ENCODE measurements around the gene NFYC. TPM values are rescaled to one million over a fixed set of nuclear protein-coding genes. Genes with fewer than 3 reads are reported as not detected.

NFYC gene
- total and polyA plus RNA-seq, 4 experiments from 2014 or later: 47.7 to 73.6 (median 68.8) TPM

- H3K27ac ChIP-seq (ENCODE audit: low read depth, low read length): no peak overlapping the region
- no peak for DNase-seq
- H3K36me3 Mint-ChIP-seq: peaks cover 0 to 6% of the 10 kb centered on the region in 2 donors
- ChIA-PET POLR2A (ENCODE audit: partially characterized antibody) (no interaction called here), CTCF (ENCODE audit: partially characterized antibody) (interaction anchor here (1.1 kb wide), 1 partner anchor 12 kb away, joined by 3 read pairs; no protein-coding TSS in a partner anchor)
- H3K4me1 ChIP-seq (ENCODE audit: insufficient read depth, low read length): no peaks in the 10 kb centered on the region
- peaks cover 5% of the 10 kb centered on the region for H3K27me3 ChIP-seq (ENCODE audit: insufficient read depth, low read length)
- H3K36me3 ChIP-seq (ENCODE audit: insufficient read depth, low read length): no peaks in the 10 kb centered on the region
- H3K4me3 ChIP-seq (ENCODE audit: low read length in 2 of 2): no peak overlapping the region
- intact Hi-C loops (cut with micrococcal nuclease): no loop called here
- peaks cover 0 to 3% of the 10 kb centered on the region in 2 donors for H3K27me3 Mint-ChIP-seq
- H3K9me3 ChIP-seq (ENCODE audit: control insufficient read depth in 1 of 2, low read length in 2 of 2): no peaks in the 10 kb centered on the region
- H3K4me1 Mint-ChIP-seq: peaks cover 4 to 10% (median 5%) of the 10 kb centered on the region in 4 donors
- H3K9me3 Mint-ChIP-seq: no peaks in the 10 kb centered on the region
- no peak overlapping the region for H3K4me3 Mint-ChIP-seq
- no peak overlapping the region for H3K27ac Mint-ChIP-seq
These were observed 41.4 kb upstream of the NFYC start for GRCh38 chr1:40650075-40650474.

- H3K36me3 ChIP-seq (ENCODE audit: insufficient read depth, low read length): no peaks in the 10 kb centered on the region
- Mint-ChIP-seq H3K9me3 (no peaks in the 10 kb centered on the region), H3K4me3 (no peak overlapping the region), H3K27ac (no peak overlapping the region), H3K4me1 (peaks cover 4 to 10% (median 5%) of the 10 kb centered on the region in 4 donors), H3K27me3 (peaks cover 0 to 3% of the 10 kb centered on the region in 2 donors), H3K36me3 (peaks cover 0 to 4% of the 10 kb centered on the region in 2 donors)
- no peak overlapping the region for H3K4me3 ChIP-seq (ENCODE audit: low read length in 2 of 2)
- no peaks in the 10 kb centered on the region for H3K4me1 ChIP-seq (ENCODE audit: insufficient read depth, low read length)
- no peak overlapping the region for H3K27ac ChIP-seq (ENCODE audit: low read depth, low read length)
- H3K27me3 ChIP-seq (ENCODE audit: insufficient read depth, low read length): peaks cover 5% of the 10 kb centered on the region
- intact Hi-C loops (cut with micrococcal nuclease): no loop called here
- CTCF ChIA-PET (ENCODE audit: partially characterized antibody): no interaction called here
- no peak for DNase-seq
- POLR2A ChIA-PET (ENCODE audit: partially characterized antibody): no interaction called here
- no peaks in the 10 kb centered on the region for H3K9me3 ChIP-seq (ENCODE audit: control insufficient read depth in 1 of 2, low read length in 2 of 2)
These were observed 40.2 kb upstream of the NFYC start for GRCh38 chr1:40651138-40651857.

- POLR2A ChIA-PET (ENCODE audit: partially characterized antibody): no interaction called here
- Mint-ChIP-seq H3K27ac (no peak overlapping the region), H3K27me3 (peaks cover 0 to 3% of the 10 kb centered on the region in 2 donors), H3K4me1 (peaks cover 4 to 10% (median 5%) of the 10 kb centered on the region in 4 donors), H3K36me3 (peaks cover 0 to 4% of the 10 kb centered on the region in 2 donors), H3K4me3 (no peak overlapping the region), H3K9me3 (no peaks in the 10 kb centered on the region)
- intact Hi-C loops (cut with micrococcal nuclease): no loop called here
- DNase-seq: no peak
- Histone ChIP-seq H3K9me3 (ENCODE audit: control insufficient read depth in 1 of 2, low read length in 2 of 2) (no peaks in the 10 kb centered on the region), H3K27ac (ENCODE audit: low read depth, low read length) (no peak overlapping the region), H3K36me3 (ENCODE audit: insufficient read depth, low read length) (no peaks in the 10 kb centered on the region), H3K27me3 (ENCODE audit: insufficient read depth, low read length) (peaks cover 5% of the 10 kb centered on the region), H3K4me1 (ENCODE audit: insufficient read depth, low read length) (no peaks in the 10 kb centered on the region), H3K4me3 (ENCODE audit: low read length in 2 of 2) (no peak overlapping the region)
- CTCF ChIA-PET (ENCODE audit: partially characterized antibody): interaction anchor here (1.7 kb wide), 1 partner anchor 16 kb away, joined by 4 read pairs; no protein-coding TSS in a partner anchor
These were observed 39.0 kb upstream of the NFYC start for GRCh38 chr1:40652468-40652867.

GRCh38 chr1:40652979-40653378, 38.5 kb upstream of the NFYC start:
- peaks cover 4 to 10% (median 5%) of the 10 kb centered on the region in 4 donors for H3K4me1 Mint-ChIP-seq
- Histone ChIP-seq H3K27me3 (ENCODE audit: insufficient read depth, low read length) (peaks cover 5% of the 10 kb centered on the region), H3K27ac (ENCODE audit: low read depth, low read length) (no peak overlapping the region), H3K4me3 (ENCODE audit: low read length in 2 of 2) (no peak overlapping the region), H3K36me3 (ENCODE audit: insufficient read depth, low read length) (no peaks in the 10 kb centered on the region), H3K9me3 (ENCODE audit: control insufficient read depth in 1 of 2, low read length in 2 of 2) (no peaks in the 10 kb centered on the region), H3K4me1 (ENCODE audit: insufficient read depth, low read length) (no peaks in the 10 kb centered on the region)
- H3K27me3 Mint-ChIP-seq: peaks cover 0 to 3% of the 10 kb centered on the region in 2 donors
- intact Hi-C loops (cut with micrococcal nuclease): no loop called here
- DNase-seq: no peak
- H3K36me3 Mint-ChIP-seq: peaks cover 0 to 4% of the 10 kb centered on the region in 2 donors
- CTCF ChIA-PET (ENCODE audit: partially characterized antibody): interaction anchor here (0.6 to 1.7 kb wide), 2 partner anchors 16 to 49 kb away, joined by 3 to 4 read pairs; no protein-coding TSS in a partner anchor
- H3K27ac Mint-ChIP-seq: no peak overlapping the region
- no peak overlapping the region for H3K4me3 Mint-ChIP-seq
- no peaks in the 10 kb centered on the region for H3K9me3 Mint-ChIP-seq
- POLR2A ChIA-PET (ENCODE audit: partially characterized antibody): no interaction called here

- no peak overlapping the region for H3K27ac ChIP-seq (ENCODE audit: low read depth, low read length)
- POLR2A ChIA-PET (ENCODE audit: partially characterized antibody): no interaction called here
- CTCF ChIA-PET (ENCODE audit: partially characterized antibody): interaction anchor here (1.7 kb wide), 1 partner anchor 15 kb away, joined by 4 read pairs; no protein-coding TSS in a partner anchor
- Mint-ChIP-seq H3K27me3 (peaks cover 0 to 3% of the 10 kb centered on the region in 2 donors), H3K9me3 (no peaks in the 10 kb centered on the region), H3K36me3 (no peaks in the 10 kb centered on the region), H3K4me3 (no peak overlapping the region), H3K27ac (no peak overlapping the region), H3K4me1 (peaks cover 4 to 9% (median 5%) of the 10 kb centered on the region in 4 donors)
- H3K9me3 ChIP-seq (ENCODE audit: control insufficient read depth in 1 of 2, low read length in 2 of 2): no peaks in the 10 kb centered on the region
- intact Hi-C loops (cut with micrococcal nuclease): no loop called here
- DNase-seq: no peak
- peaks cover 5% of the 10 kb centered on the region for H3K27me3 ChIP-seq (ENCODE audit: insufficient read depth, low read length)
- no peaks in the 10 kb centered on the region for H3K4me1 ChIP-seq (ENCODE audit: insufficient read depth, low read length)
- no peak overlapping the region for H3K4me3 ChIP-seq (ENCODE audit: low read length in 2 of 2)
- H3K36me3 ChIP-seq (ENCODE audit: insufficient read depth, low read length): no peaks in the 10 kb centered on the region
These were observed 37.5 kb upstream of the NFYC start for GRCh38 chr1:40653851-40654537.

GRCh38 chr1:40657046-40657445, 34.5 kb upstream of the NFYC start:
- no peaks in the 10 kb centered on the region for H3K9me3 Mint-ChIP-seq
- Histone ChIP-seq H3K9me3 (ENCODE audit: control insufficient read depth in 1 of 2, low read length in 2 of 2) (no peaks in the 10 kb centered on the region), H3K4me1 (ENCODE audit: insufficient read depth, low read length) (no peaks in the 10 kb centered on the region), H3K27ac (ENCODE audit: low read depth, low read length) (no peak overlapping the region), H3K36me3 (ENCODE audit: insufficient read depth, low read length) (no peaks in the 10 kb centered on the region), H3K4me3 (ENCODE audit: low read length in 2 of 2) (no peak overlapping the region), H3K27me3 (ENCODE audit: insufficient read depth, low read length) (peaks cover 5% of the 10 kb centered on the region)
- intact Hi-C loops (cut with micrococcal nuclease): no loop called here
- no peak overlapping the region for H3K4me3 Mint-ChIP-seq
- CTCF ChIA-PET (ENCODE audit: partially characterized antibody): no interaction called here
- H3K4me1 Mint-ChIP-seq: peaks cover 0 to 6% (median 3%) of the 10 kb centered on the region in 4 donors
- peaks cover 0 to 3% of the 10 kb centered on the region in 2 donors for H3K27me3 Mint-ChIP-seq
- DNase-seq: no peak
- H3K27ac Mint-ChIP-seq: no peak overlapping the region
- POLR2A ChIA-PET (ENCODE audit: partially characterized antibody): no interaction called here
- H3K36me3 Mint-ChIP-seq: no peaks in the 10 kb centered on the region
